SK-N-SH (cell line): Measurements from ENCODE around the gene CASZ1. TPM values are rescaled to one million over a fixed set of nuclear protein-coding genes. Genes with fewer than 3 reads are reported as not detected.
A peak's percentile ranks its signal among the peaks of the same experiment; 100 is the strongest.

Experiments used
- CTCF ChIA-PET: fragments of 300-600, 350-600 bp; formaldehyde crosslinking; extraction: SDS; loops from one replicate; lab custom pipeline; 2021; lab: Yijun Ruan, JAX
- POLR2A ChIA-PET: fragments of 350-600 bp; sonication (Branson Sonifier 250); formaldehyde crosslinking; extraction: SDS; loops from one replicate; lab custom pipeline; 2020; ENCODE audit warnings: antibody characterized with exemption, inconsistent platforms; lab: Yijun Ruan, JAX
- DNase-seq: peaks from one replicate; pipeline ENCODE4 v3.0.0; 2012
- H2AFZ ChIP-seq: fragments of 200-600 bp; sonication (generic); 2 replicates; pipeline ENCODE4 v1.8.1; 2016; ENCODE audit warnings: antibody characterized with exemption, mild to moderate bottlenecking, low read depth
- H3F3A ChIP-seq: fragments of 200-600 bp; sonication (generic); replicated peaks from 2 replicates; pipeline ENCODE3; 2016; ENCODE audit warnings: antibody characterized with exemption, mild to moderate bottlenecking; ENCODE audit not compliant: insufficient read depth
- H3K27ac ChIP-seq, 2 experiments: fragments of 200-500 bp in 1 of 2; fragments of 200-600 bp in 1 of 2; sonication (Bioruptor generic) in 1 of 2; sonication (generic), shearing (Covaris generic) in 1 of 2; 2 replicates each; pipeline versions ENCODE4 v1.5.1 to v1.6.1; 2014 to 2016; ENCODE audit warnings: low read depth in 2 of 2, inconsistent platforms in 1 of 2, low read length in 1 of 2, mild to moderate bottlenecking in 1 of 2, mixed read lengths in 1 of 2
- H3K27me3 ChIP-seq: fragments of 200-600 bp; sonication (generic), shearing (Covaris generic); 2 replicates; pipeline ENCODE4 v1.6.1; 2016; ENCODE audit warnings: mixed run types; ENCODE audit not compliant: insufficient read depth
- H3K36me3 ChIP-seq, 2 experiments: fragments of 200-500 bp in 1 of 2; fragments of 200-600 bp in 1 of 2; sonication (Bioruptor generic) in 1 of 2; sonication (generic) in 1 of 2; replicated peaks in 1 of 2; 2 replicates each; pipeline versions ENCODE3 to v1.5.1; 2014 to 2016; ENCODE audit warnings: low read length in 1 of 2, mild to moderate bottlenecking in 1 of 2; ENCODE audit not compliant: insufficient read depth in 2 of 2, control insufficient read depth in 1 of 2
- H3K4me1 ChIP-seq, 2 experiments: fragments of 200-500 bp in 1 of 2; fragments of 200-600 bp in 1 of 2; sonication (Bioruptor generic) in 1 of 2; sonication (generic), shearing (Covaris generic) in 1 of 2; 2 replicates each; pipeline versions ENCODE4 v1.5.1 to v1.6.1; 2014 to 2016; ENCODE audit warnings: low read depth in 1 of 2, low read length in 1 of 2, mixed run types in 1 of 2; ENCODE audit not compliant: insufficient read depth in 2 of 2, control insufficient read depth in 1 of 2
- H3K4me2 ChIP-seq: fragments of 200-600 bp; sonication (generic), shearing (Covaris generic); 2 replicates; pipeline ENCODE4 v1.6.1; 2017; ENCODE audit warnings: mixed run types
- H3K4me3 ChIP-seq, 2 experiments: fragments of 200-500 bp in 1 of 2; fragments of 200-600 bp in 1 of 2; sonication (Bioruptor generic) in 1 of 2; sonication (generic), shearing (Covaris generic) in 1 of 2; 2 replicates each; pipeline versions ENCODE4 v1.5.1 to v1.8.1; 2014 to 2016; ENCODE audit warnings: low read depth in 2 of 2, inconsistent platforms in 1 of 2, low read length in 1 of 2, mild to moderate bottlenecking in 1 of 2, mixed read lengths in 1 of 2, moderate library complexity in 1 of 2
- H3K79me2 ChIP-seq: fragments of 200-600 bp; sonication (generic); 2 replicates; pipeline ENCODE4 v1.8.1; 2017; ENCODE audit warnings: mild to moderate bottlenecking; ENCODE audit not compliant: insufficient read depth
- H3K9ac ChIP-seq: fragments of 200-600 bp; sonication (generic); 2 replicates; pipeline ENCODE4 v1.6.1; 2017; ENCODE audit warnings: mixed run types
- H3K9me2 ChIP-seq: fragments of 200-600 bp; sonication (generic); 2 replicates; pipeline ENCODE4 v1.6.1; 2017; ENCODE audit warnings: mixed run types
- H3K9me3 ChIP-seq: fragments of 200-600 bp; sonication (generic); 2 replicates; pipeline ENCODE4 v1.6.1; 2017; ENCODE audit warnings: mixed run types, mild to moderate bottlenecking, moderate library complexity
- H4K20me1 ChIP-seq: fragments of 200-600 bp; sonication (generic); 2 replicates; pipeline ENCODE4 v1.6.1; 2017; ENCODE audit warnings: mild to moderate bottlenecking, mixed run types; ENCODE audit not compliant: insufficient read depth
- CTCF ChIP-seq: fragments of 200-600 bp; sonication (generic); IDR thresholded peaks from 2 replicates; pipeline ENCODE4 v1.6.1; 2017; ENCODE audit warnings: antibody characterized with exemption, mild to moderate bottlenecking, moderate library complexity
- ELF1 ChIP-seq: IDR thresholded peaks from 2 replicates; pipeline ENCODE4 v1.4.0; 2012
- FOXJ3 ChIP-seq: sonication (generic); formaldehyde crosslinking; IDR thresholded peaks from 2 replicates; pipeline ENCODE4 v1.5.1; 2020; ENCODE audit warnings: mild to moderate bottlenecking, missing genetic modification reagents
- IRF3 ChIP-seq: fragments of 150-350 bp; IDR thresholded peaks from 2 replicates; pipeline ENCODE4 v1.6.1; 2016; ENCODE audit warnings: mild to moderate bottlenecking, low read depth, low read length
- JUND ChIP-seq: IDR thresholded peaks from 2 replicates; pipeline ENCODE4 v1.4.0; 2012
- MAX ChIP-seq: IDR thresholded peaks from 2 replicates; pipeline ENCODE4 v1.4.0; 2012; ENCODE audit warnings: low read depth
- NFIC ChIP-seq: IDR thresholded peaks from 2 replicates; pipeline ENCODE4 v1.4.0; 2012; ENCODE audit warnings: borderline replicate concordance
- NRF1 ChIP-seq: IDR thresholded peaks from 2 replicates; pipeline ENCODE4 v1.6.1; 2012; ENCODE audit warnings: low read depth, mild to moderate bottlenecking, low read length
- PBX3 ChIP-seq: IDR thresholded peaks from 2 replicates; pipeline ENCODE4; 2012
- RAD21 ChIP-seq: IDR thresholded peaks from 2 replicates; pipeline ENCODE4 v1.6.1; 2012; ENCODE audit warnings: mild to moderate bottlenecking, low read length
- RFX5 ChIP-seq: IDR thresholded peaks from 2 replicates; pipeline ENCODE4 v1.6.1; 2012; ENCODE audit warnings: mild to moderate bottlenecking, improper control_type of control experiment, low read length
- ZBTB33 ChIP-seq: IDR thresholded peaks from 2 replicates; pipeline ENCODE4 v1.4.0; 2012; ENCODE audit warnings: low read depth, borderline replicate concordance
- WGBS: methylation state at CpG from one replicate; pipeline ENCODE4 v1.1.6; 2017; ENCODE audit warnings: low lambda C conversion rate; 5-methylcytosine and 5-hydroxymethylcytosine counted together
- polyA plus RNA-seq, 3 experiments: library from polyadenylated mRNA; depleted of rRNA; stranded (reverse); fragments of >200 nt; gene quantifications; 2 replicates each; pipeline ENCODE4 v1.2.3, GENCODE V29; 2012

The CASZ1 gene
- polyA plus RNA-seq, 1 of the 3 experiments (the other 2 are of a cell fraction), result 0.51 TPM

GRCh38 chr1:10630661-10631120 lies 165.8 kb downstream of the CASZ1 start:
- Histone ChIP-seq H3K9me3 (no peaks in the 10 kb centered on the region), H3K4me1 (peaks cover 5 to 33% of the 10 kb centered on the region in 2 experiments; a peak in 2 of 4 replicates), H3K4me3 (no peak overlapping the region), H2AFZ (no peak overlapping the region), H3K27me3 (no peaks in the 10 kb centered on the region), H3K9me2 (no peaks in the 10 kb centered on the region), H3K27ac (peak overlapping the region in 1 of 2 experiments; percentile 9; a peak in 1 of 4 replicates), H3K79me2 (no peaks in the 10 kb centered on the region), H4K20me1 (no peaks in the 10 kb centered on the region), H3K36me3 (peaks cover 0 to 5% of the 10 kb centered on the region in 2 experiments), H3F3A (no peaks in the 10 kb centered on the region), H3K4me2 (no peak overlapping the region), H3K9ac (no peak overlapping the region)
- peak; percentile 58 for DNase-seq
- POLR2A ChIA-PET, result no interaction called here
- CTCF ChIA-PET, result interaction anchor here (1.3 kb wide), 1 partner anchor 9 kb away, joined by 4 read pairs; no protein-coding TSS in a partner anchor
- TF ChIP-seq RAD21 (no peak), ELF1 (no peak), JUND (no peak)
- WGBS, result 92% methylated on average over 12 of the region's 13 CpGs

GRCh38 chr1:10629816-10630571 lies 166.5 kb downstream of the CASZ1 start:
- Histone ChIP-seq H3K27ac (no peak overlapping the region; a peak in 1 of 4 replicates), H3K9ac (no peak overlapping the region), H3K4me3 (no peak overlapping the region), H3K79me2 (no peaks in the 10 kb centered on the region), H3K9me2 (no peaks in the 10 kb centered on the region), H3K4me1 (peaks cover 3 to 34% of the 10 kb centered on the region in 2 experiments; a peak in 2 of 4 replicates), H3F3A (no peaks in the 10 kb centered on the region), H3K36me3 (peaks cover 0 to 5% of the 10 kb centered on the region in 2 experiments), H4K20me1 (no peaks in the 10 kb centered on the region), H3K4me2 (no peak overlapping the region), H3K9me3 (no peaks in the 10 kb centered on the region), H3K27me3 (no peaks in the 10 kb centered on the region), H2AFZ (no peak overlapping the region)
- WGBS, result 96% methylated on average over 9 of the region's 36 CpGs
- ChIA-PET CTCF (interaction anchor here (1.0 to 1.3 kb wide), 2 partner anchors 10 to 35 kb away, joined by 3 to 4 read pairs; no protein-coding TSS in a partner anchor), POLR2A (no interaction called here)
- DNase-seq, result peak; percentile 54
- no peak for TF ChIP-seq PBX3
- TF ChIP-seq ZBTB33, result no peak
- no peak for TF ChIP-seq MAX
- no peak for TF ChIP-seq CTCF
- TF ChIP-seq NRF1, result no peak
- TF ChIP-seq JUND, result no peak
- TF ChIP-seq RFX5, result no peak
- TF ChIP-seq IRF3, result no peak
- no peak for TF ChIP-seq FOXJ3
- no peak for TF ChIP-seq NFIC
